Measurements from ENCODE around the gene LIPI.

DNA sequence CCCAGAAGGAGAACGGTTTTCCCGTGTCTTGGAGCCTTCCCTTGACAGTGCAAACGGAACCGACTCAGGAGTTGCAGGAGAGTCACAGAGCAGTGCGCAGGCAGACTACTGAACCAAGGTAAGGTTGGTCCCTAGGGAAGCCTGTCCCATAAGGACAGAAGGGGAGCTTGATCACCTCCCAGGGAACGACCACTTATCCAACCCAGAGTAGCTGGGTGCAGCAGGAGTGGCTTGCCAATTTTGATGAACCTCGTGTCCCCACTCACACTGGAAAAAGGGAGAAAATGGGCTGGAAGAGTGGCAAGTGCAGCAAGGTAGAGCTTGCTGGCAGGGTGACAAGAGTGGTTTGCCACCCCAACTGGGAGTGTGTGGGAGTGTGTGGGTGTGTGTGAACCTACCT lies 95.1 kb downstream of the LIPI start:
- no peak for TF ChIP-seq POLR2A (IDR thresholded peaks at IDR 0.05)
- TF ChIP-seq, protein P1, sequence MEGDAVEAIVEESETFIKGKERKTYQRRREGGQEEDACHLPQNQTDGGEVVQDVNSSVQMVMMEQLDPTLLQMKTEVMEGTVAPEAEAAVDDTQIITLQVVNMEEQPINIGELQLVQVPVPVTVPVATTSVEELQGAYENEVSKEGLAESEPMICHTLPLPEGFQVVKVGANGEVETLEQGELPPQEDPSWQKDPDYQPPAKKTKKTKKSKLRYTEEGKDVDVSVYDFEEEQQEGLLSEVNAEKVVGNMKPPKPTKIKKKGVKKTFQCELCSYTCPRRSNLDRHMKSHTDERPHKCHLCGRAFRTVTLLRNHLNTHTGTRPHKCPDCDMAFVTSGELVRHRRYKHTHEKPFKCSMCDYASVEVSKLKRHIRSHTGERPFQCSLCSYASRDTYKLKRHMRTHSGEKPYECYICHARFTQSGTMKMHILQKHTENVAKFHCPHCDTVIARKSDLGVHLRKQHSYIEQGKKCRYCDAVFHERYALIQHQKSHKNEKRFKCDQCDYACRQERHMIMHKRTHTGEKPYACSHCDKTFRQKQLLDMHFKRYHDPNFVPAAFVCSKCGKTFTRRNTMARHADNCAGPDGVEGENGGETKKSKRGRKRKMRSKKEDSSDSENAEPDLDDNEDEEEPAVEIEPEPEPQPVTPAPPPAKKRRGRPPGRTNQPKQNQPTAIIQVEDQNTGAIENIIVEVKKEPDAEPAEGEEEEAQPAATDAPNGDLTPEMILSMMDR (IDR thresholded peaks at IDR 0.05), result no peak
- no peak for TF ChIP-seq POLR2AphosphoS5 (IDR thresholded peaks at IDR 0.05)
- no peak for TF ChIP-seq EP300 (IDR thresholded peaks at IDR 0.05)

All from stomach (tissue), 4 donors.